Measurements from ENCODE around the gene CORO6.

The CORO6 gene

GRCh38 chr17:29612094-29612403 is 10.7 kb downstream of the CORO6 start:
- DNase-seq = no peak

DNA sequence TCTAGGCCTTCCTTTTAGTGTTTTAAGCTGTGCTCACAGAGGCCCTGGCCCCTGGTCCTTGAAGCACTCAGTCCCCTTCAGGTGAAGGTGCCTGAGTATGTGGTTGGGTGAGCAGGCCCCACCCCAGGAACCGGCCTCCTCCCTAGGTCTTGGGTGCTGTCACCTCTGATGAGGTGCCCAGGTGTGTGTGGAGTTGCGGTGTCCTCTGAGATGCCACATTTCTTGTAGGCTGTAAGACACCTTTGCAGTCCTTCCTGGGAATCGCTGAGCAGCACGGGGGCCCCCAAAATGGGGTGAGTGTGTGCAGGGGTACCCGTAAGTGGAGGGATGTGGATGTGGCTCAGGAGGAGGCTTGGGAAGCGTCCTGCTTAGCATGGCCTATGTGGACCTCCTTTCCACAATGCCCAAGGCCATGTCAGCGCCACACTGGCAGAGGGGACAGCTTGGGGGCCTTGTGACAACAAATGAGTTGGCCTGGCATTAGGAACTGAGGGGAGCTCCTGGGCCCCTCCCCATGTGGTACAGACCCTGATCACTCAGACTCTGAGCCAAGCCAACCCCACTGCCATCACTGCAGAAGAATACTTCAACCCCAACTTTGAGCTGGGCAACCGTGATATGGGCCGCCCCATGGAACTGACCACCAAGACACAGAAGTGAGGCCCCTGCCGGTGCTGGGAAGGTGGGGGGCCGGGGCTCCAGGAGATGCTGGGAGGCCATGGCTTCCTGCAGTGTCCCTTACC is 11.2 kb downstream of the CORO6 start:
- DNase-seq = no peak

GRCh38 chr17:29610395-29610794 is 12.3 kb downstream of the CORO6 start:
- no peak for DNase-seq

DNA sequence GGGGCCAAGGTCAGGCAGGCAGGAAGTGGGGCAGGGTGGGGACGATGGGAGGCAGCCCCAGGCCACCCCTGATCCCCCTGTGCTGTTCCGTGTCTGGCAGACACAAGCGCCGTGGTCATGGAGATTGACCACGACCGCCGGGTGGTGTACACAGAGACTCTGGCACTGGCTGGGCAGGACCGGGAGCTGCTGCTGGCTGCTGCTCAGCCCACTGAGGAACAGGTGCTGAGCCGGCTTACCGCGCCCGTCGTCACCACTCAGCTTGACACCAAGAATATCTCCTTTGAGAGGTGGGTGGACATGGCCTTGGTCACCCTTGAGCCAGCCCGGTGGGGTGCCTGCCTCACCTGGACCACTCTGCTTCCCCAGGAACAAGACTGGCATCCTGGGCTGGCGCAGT is 13.7 kb downstream of the CORO6 start:
- DNase-seq = no peak

DNA sequence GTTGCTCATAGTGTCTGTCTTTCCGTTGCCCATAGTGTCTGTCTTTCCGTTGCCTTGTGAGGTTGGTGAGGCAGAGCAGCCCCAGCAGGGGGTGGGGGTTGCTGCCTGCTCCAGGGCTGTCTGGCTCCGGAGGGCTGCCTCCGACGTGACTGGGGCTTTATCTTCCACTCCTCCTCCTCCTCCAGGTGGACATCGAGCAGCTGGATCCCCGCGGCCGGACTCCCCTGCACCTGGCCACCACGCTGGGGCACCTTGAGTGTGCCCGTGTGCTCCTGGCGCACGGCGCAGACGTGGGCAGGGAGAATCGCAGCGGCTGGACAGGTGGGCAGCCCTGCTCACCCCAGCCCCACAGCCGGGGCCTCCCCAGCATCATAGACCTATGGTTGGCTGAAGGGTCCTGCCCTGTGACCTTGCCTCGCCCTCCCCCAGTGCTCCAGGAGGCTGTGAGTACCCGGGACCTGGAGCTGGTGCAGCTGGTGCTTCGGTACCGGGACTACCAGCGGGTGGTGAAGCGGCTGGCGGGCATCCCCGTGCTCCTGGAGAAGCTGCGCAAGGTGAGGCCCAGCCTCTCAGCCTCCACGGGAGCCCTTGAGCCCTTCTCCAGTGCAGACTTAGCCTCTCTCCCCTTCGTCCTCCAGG is 15.0 kb downstream of the CORO6 start:
- DNase-seq = no peak

DNA sequence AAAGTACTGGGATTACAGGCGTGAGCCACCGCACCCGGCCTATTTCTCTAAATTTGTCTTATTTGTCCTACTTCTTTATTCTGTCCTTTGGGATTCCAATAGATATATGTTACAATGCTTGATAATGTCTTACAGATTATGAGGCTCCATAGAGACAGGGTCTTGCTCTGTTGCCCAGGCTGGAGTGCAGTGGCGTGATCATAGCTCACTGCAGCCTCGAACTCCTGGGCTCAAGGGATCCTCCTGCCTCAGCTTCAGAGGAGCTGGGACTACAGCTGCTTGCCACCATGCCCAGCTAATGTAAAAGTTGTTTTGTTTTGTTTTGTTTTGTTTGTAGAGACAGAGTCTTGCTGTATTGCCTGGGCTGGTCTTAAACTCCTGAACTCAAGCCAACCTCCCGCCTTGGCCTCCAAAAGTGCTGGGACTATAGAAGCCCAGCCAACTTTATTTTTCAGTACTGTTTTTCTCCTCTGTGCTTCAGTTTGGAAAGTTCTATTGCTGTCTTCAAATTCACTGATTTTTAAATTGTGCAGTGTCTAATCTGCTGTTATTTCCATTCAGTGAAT is 19.5 kb downstream of the CORO6 start:
- no peak for DNase-seq

DNA sequence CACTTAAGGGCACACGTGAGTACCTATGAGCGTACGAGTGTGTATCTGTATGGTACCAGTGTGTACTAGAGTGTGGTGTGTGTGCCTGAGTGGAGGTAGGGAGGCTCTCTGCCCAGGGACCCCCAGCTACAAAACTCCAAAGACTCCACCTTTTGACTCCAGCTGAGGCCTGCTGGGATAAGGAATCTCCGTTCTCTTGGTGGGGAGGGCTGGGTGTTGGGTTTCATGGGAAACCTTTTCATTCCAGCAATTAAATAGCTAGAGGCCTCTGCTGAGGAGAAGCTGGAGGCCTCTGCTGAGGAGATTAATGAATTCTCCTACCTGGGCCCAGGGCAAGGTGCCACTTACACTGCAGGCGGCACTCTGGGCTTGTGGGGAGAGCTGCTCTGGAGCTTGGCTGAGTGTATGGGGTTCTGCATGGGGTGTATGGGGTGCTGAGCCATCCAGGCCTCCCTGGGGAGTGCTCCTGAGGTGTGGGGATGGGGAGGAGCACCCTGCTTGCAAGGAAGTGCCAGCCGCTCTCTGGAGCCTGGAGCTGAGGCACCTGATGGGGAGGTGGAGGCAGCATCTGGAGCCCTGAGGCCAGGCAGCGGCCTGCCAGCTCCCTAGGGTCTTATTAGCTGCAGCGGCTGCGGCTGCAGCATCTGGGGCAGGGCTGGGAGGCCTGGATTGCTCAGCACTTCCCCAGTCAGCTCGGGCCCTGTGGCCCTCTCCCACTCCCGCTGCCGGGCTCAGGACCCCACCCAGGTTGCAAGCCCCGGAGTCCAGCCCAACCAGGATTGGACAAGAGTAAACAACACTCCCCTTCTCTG is 25.1 kb downstream of the CORO6 start:
- DNase-seq = no peak

GRCh38 chr17:29596811-29597210 is 25.9 kb downstream of the CORO6 start:
- no peak for DNase-seq

DNA sequence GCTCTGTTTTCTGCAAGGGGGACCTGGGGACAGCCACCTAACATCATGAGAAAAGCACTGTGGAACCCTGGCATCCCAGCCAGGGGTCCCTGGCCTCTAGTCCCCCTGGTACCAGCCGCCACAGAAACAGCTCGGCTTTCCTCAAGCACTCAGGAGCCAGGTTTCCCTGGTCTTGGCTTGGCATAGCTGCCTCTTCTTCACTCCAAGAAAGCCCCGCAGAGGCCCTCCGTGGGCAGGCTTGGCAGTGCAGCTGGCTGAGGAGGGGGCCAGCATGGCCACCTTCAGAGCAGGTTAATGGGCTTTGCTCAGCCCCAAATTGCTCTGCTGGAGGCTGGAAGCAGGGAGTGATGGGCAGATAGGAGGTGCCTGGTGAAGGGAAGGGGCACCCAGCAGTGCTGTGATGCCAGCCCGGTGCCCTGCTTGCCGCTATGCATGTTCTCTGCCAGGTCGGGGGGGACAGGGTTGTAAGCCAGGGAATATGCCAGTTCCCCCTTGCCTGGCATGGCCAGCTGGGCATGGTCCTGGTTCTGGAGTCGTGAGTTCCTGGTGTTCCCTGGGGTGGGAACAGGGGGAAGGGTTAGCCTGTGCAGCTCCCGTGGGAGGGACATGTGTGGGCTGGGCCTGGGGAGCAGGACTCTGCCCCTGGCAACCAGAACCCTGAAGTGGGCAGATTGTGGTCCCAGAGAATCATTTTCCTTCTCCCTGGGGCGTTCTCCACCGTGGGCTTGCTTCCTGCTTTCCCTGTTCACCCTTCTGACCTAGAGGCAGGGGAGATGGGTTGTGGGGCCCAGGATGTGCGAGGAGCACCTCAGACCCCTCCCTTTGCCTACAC is 26.6 kb downstream of the CORO6 start:
- no peak for DNase-seq

- peak; percentile 59 for DNase-seq
Observed at GRCh38 chr17:29595107-29595942, 27.4 kb downstream of the CORO6 start.

- DNase-seq = no peak
Observed at GRCh38 chr17:29594519-29595090, 28.1 kb downstream of the CORO6 start.

- DNase-seq = no peak
Observed at GRCh38 chr17:29593591-29594518, 28.9 kb downstream of the CORO6 start.

- DNase-seq = no peak
Observed at GRCh38 chr17:29592850-29593551, 29.7 kb downstream of the CORO6 start, which contains the start of gene ANKRD13B. Gene ANKRD13B (plus strand): TSS chr17:29593132. CDS start chr17:29593622, 490 bp downstream.

- peak; percentile 82 for DNase-seq
Observed at GRCh38 chr17:29591737-29592608, 30.7 kb downstream of the CORO6 start.

GRCh38 chr17:29591146-29591736 is 31.5 kb downstream of the CORO6 start:
- peak; percentile 83 for DNase-seq

- DNase-seq = peak; percentile 77
Observed at GRCh38 chr17:29590411-29591145, 32.1 kb downstream of the CORO6 start.
